Hematopoietic multipotent progenitor cell treated with erythropoietin and hydrocortisone succinate and interleukin-3 and kit ligand, for 8 days (in vitro differentiated cells): ENCODE measurements around the gene MARK2.
A peak's percentile ranks its signal among the peaks of the same experiment; 100 is the strongest.

Experiments
- DNase-seq: peaks from one replicate; pipeline ENCODE4 v3.0.0-alpha.2; 2015

MARK2 gene

GRCh38 chr11:63937713-63938478 is 99.0 kb downstream of the MARK2 start:
- DNase-seq = peak; percentile 67

DNA sequence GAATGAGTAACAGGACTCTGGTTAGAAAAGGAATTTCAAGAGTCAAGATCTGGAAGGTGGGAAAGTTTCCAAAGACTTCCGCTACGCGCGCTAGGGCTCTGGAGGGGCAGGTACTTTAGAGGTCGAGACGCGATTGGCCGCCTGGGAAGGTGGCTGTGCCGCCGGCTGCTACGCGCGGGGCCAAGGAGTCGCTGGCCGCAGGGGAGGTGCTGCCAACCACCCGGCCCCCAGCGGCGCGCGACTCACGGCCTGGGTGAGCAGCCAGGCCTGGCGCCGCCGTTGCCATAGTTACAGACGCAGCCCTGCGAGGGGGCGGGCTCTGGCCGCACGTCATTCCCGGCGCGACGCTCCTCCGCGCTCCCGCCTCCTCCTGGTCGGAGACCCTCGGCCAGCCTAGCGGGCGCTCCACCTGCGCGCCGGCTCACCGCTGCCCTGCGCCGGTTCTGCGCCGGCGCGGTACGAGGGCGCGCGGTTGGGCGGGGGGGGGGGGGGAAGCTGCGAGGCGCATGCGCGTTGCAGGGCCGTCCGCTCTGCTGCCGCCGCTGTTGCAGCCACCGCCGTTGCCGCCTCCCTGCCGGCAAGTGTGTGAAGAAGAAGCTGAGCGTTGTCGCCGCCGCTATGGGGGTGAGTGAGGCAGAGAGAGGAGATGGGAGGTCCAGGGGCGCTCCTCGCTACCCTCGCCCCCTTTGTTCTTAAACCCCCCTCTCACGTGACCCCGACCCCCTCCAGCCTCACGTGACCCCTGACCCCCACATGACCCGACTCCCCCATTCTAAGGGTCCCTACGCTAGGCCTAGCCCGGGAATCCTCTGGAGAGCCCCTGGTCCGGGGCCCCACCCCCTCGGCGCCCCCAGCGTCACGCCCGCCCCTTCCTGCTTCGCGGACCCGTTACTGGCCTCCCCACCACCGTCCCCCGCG is 99.8 kb downstream of the MARK2 start, which contains the start of gene NAA40:
TSS of gene NAA40 (plus strand) at position 524 of the 918 bp plus-strand sequence. CDS start at position 619, 95 bp downstream.
- peak; percentile 96 for DNase-seq

GRCh38 chr11:63939397-63939891 is 100.5 kb downstream of the MARK2 start:
- DNase-seq = no peak

DNA sequence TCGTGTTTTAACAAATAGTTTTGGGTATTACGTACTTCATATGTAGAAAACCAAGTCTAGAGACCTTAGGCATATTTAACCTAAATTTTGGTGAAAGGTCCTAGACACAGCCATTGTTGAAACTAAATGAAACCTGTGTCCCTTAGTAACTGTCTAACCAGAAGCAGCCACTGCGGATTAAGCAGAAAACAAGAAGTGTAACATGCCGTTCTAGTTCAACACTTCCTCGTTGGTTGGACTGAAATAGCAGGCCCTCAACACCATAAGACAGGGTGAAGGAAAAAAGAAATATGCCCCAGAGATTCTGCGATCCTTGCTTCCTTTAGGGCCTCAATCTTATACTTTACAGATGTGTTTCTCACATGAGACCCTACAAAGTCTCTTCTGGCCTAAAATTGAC is 101.9 kb downstream of the MARK2 start:
- no peak for DNase-seq

DNA sequence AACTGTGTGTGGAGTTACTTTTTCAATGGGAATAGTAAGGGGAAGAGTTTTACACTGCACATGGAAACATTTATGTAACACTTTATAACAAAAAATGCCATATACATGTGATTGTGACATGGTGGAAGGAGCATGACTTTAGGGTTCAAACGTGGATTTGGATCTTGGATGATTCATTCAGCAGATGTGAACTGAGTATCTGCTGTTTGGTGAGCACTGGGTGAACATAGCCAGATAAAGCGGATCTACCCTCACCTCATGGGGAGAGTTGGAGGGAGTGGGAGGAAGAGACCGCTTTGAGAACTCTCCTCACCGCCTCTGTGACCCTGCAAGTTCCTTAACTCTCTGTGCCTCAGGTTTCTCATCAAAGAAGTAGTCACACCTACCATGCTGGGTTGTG is 103.0 kb downstream of the MARK2 start:
- DNase-seq = no peak

- no peak for DNase-seq
These were observed 103.9 kb downstream of the MARK2 start for GRCh38 chr11:63942803-63943202.

DNA sequence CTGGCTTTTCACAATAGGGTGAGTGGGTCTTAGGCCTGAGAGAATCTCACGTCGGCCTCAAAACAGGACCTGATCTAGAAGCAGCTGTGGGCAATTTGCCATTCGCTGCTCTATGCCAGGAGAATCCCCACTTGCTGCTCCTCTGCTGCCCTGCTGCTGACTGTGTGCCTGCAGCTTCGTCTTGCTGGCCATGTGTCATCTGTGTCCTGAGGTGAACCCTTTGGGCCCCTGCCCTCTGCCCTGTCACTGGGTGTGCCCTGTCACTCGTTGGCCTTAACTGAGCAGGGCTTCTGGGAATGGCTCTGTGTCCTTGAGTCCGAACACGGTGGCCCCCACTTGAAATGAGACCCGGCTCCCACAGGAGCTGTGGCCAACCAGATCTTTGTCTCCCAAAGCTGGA is 106.1 kb downstream of the MARK2 start:
- peak; percentile 59 for DNase-seq

DNA sequence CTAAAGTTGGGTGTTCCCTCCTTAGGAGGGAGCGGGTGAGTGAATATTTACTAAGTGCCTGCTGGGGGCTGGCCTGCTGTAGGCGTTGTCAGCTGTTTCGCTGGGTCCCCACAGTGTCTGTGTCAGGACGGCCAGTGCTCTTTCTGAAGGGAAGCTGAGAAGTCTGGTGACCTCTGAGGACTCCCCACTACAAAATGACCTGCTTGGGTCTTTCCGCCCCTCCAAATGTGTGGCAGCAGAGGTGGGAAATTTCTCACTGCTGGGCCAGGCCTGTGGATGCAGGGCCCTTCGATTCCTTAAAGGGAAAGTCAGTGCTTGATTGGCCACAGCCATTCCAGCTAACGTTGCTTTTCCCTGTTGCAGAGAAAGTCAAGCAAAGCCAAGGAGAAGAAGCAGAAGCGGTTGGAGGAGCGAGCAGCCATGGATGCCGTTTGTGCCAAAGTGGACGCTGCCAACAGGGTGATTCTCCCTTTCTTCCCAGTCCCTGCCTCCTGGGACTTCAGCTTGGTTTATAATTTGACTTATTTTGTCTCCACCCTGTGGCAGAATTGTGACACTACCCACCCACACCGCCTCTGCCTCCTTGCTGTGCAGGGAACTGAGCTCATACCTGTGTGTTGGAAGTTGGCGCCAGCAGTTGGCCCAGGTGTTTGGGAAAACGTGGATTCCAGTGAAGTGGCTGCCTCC is 106.7 kb downstream of the MARK2 start:
- peak; percentile 68 for DNase-seq

- DNase-seq = peak; percentile 46
These were observed 113.0 kb downstream of the MARK2 start for GRCh38 chr11:63951779-63952536.

- no peak for DNase-seq
These were observed 113.7 kb downstream of the MARK2 start for GRCh38 chr11:63952570-63952969.

- peak; percentile 79 for DNase-seq
These were observed 119.1 kb downstream of the MARK2 start for GRCh38 chr11:63958008-63958407.
